Activated T-cell treated with anti-CD3 and anti-CD28 coated beads, Interleukin-2, amount 50 U/mL, for 24 hours (primary cell): ENCODE measurements around the gene MAG.
"Not testable (repeated sequence)": the region's sequence is repeated elsewhere in the genome, so short reads cannot be mapped to it uniquely, and the experiment has no call there.

ENCODE experiments used
- DNase-seq: peaks from one replicate; pipeline ENCODE4 v3.0.0-alpha.2; 2020
- H3K27ac Mint-ChIP-seq: 2 replicates; pipeline ENCODE4 v1.8.0; 2020; ENCODE audit warnings: mild to moderate bottlenecking, mixed read lengths
- H3K27me3 Mint-ChIP-seq: 2 replicates; pipeline ENCODE4 v1.8.0; 2020; ENCODE audit warnings: mixed read lengths
- H3K36me3 Mint-ChIP-seq: 2 replicates; pipeline ENCODE4 v1.8.0; 2020; ENCODE audit warnings: low read depth, mixed read lengths
- H3K4me1 Mint-ChIP-seq: 2 replicates; pipeline ENCODE4 v1.8.0; 2020; ENCODE audit warnings: low read depth, mixed read lengths
- H3K4me3 Mint-ChIP-seq: 2 replicates; pipeline ENCODE4 v1.8.0; 2020; ENCODE audit warnings: mild to moderate bottlenecking, moderate library complexity, mixed read lengths
- H3K9me3 Mint-ChIP-seq: 2 replicates; pipeline ENCODE4 v1.8.0; 2020; ENCODE audit warnings: mixed read lengths

The MAG gene

GRCh38 chr19:35285465-35285864 lies 6.5 kb upstream of the MAG start:
- not testable (repeated sequence) for H3K36me3 Mint-ChIP-seq, H3K4me1 Mint-ChIP-seq, H3K27ac Mint-ChIP-seq, H3K4me3 Mint-ChIP-seq, DNase-seq, H3K9me3 Mint-ChIP-seq
- peaks cover 32% of the 10 kb centered on the region for H3K27me3 Mint-ChIP-seq

- H3K4me3 Mint-ChIP-seq, H3K9me3 Mint-ChIP-seq, DNase-seq, H3K36me3 Mint-ChIP-seq, H3K27ac Mint-ChIP-seq, H3K4me1 Mint-ChIP-seq: not testable (repeated sequence)
- H3K27me3 Mint-ChIP-seq, result peaks cover 30% of the 10 kb centered on the region
These were observed 5.9 kb upstream of the MAG start for GRCh38 chr19:35286101-35286500.

GRCh38 chr19:35287713-35288112 lies 4.2 kb upstream of the MAG start:
- peaks cover 17% of the 10 kb centered on the region for H3K27me3 Mint-ChIP-seq
- no peaks in the 10 kb centered on the region for H3K9me3 Mint-ChIP-seq
- H3K4me3 Mint-ChIP-seq, result no peak overlapping the region
- H3K4me1 Mint-ChIP-seq, result no peaks in the 10 kb centered on the region
- DNase-seq, result no peak
- H3K27ac Mint-ChIP-seq, result no peak overlapping the region
- no peaks in the 10 kb centered on the region for H3K36me3 Mint-ChIP-seq

GRCh38 chr19:35288331-35288730 lies 3.6 kb upstream of the MAG start:
- DNase-seq, result no peak
- Mint-ChIP-seq H3K4me3 (no peak overlapping the region), H3K4me1 (no peaks in the 10 kb centered on the region), H3K36me3 (no peaks in the 10 kb centered on the region), H3K27ac (no peak overlapping the region), H3K27me3 (peaks cover 11% of the 10 kb centered on the region), H3K9me3 (no peaks in the 10 kb centered on the region)

- DNase-seq, result no peak
- no peak overlapping the region for H3K4me3 Mint-ChIP-seq
- no peaks in the 10 kb centered on the region for H3K9me3 Mint-ChIP-seq
- H3K27ac Mint-ChIP-seq, result no peak overlapping the region
- H3K36me3 Mint-ChIP-seq, result no peaks in the 10 kb centered on the region
- no peaks in the 10 kb centered on the region for H3K4me1 Mint-ChIP-seq
- peaks cover 8% of the 10 kb centered on the region for H3K27me3 Mint-ChIP-seq
These were observed 3.1 kb upstream of the MAG start for GRCh38 chr19:35288906-35289305.

- DNase-seq, result no peak
- no peaks in the 10 kb centered on the region for H3K27me3 Mint-ChIP-seq
- no peaks in the 10 kb centered on the region for H3K9me3 Mint-ChIP-seq
- no peak overlapping the region for H3K4me3 Mint-ChIP-seq
- no peaks in the 10 kb centered on the region for H3K4me1 Mint-ChIP-seq
- H3K27ac Mint-ChIP-seq, result no peak overlapping the region
- H3K36me3 Mint-ChIP-seq, result no peaks in the 10 kb centered on the region
These were observed 1.4 kb upstream of the MAG start for GRCh38 chr19:35290381-35291127.

GRCh38 chr19:35291259-35291658 lies 702 bp upstream of the MAG start:
- Mint-ChIP-seq H3K9me3 (no peaks in the 10 kb centered on the region), H3K27me3 (no peaks in the 10 kb centered on the region), H3K27ac (peak overlapping the region; percentile 7), H3K36me3 (no peaks in the 10 kb centered on the region), H3K4me3 (no peak overlapping the region), H3K4me1 (no peaks in the 10 kb centered on the region)
- DNase-seq, result no peak

GRCh38 chr19:35292421-35293362 lies 731 bp downstream of the MAG start:
- H3K4me3 Mint-ChIP-seq, result no peak overlapping the region
- DNase-seq, result no peak
- no peak overlapping the region for H3K27ac Mint-ChIP-seq
- H3K9me3 Mint-ChIP-seq, result no peaks in the 10 kb centered on the region
- no peaks in the 10 kb centered on the region for H3K36me3 Mint-ChIP-seq
- no peaks in the 10 kb centered on the region for H3K27me3 Mint-ChIP-seq
- H3K4me1 Mint-ChIP-seq, result no peaks in the 10 kb centered on the region

- Mint-ChIP-seq H3K27ac (no peak overlapping the region), H3K4me3 (no peak overlapping the region), H3K9me3 (no peaks in the 10 kb centered on the region), H3K4me1 (no peaks in the 10 kb centered on the region), H3K27me3 (no peaks in the 10 kb centered on the region), H3K36me3 (no peaks in the 10 kb centered on the region)
- no peak for DNase-seq
These were observed 1.4 kb downstream of the MAG start for GRCh38 chr19:35293363-35293739.

- H3K4me3 Mint-ChIP-seq, result no peak overlapping the region
- H3K27me3 Mint-ChIP-seq, result no peaks in the 10 kb centered on the region
- no peak overlapping the region for H3K27ac Mint-ChIP-seq
- DNase-seq, result no peak
- H3K36me3 Mint-ChIP-seq, result no peaks in the 10 kb centered on the region
- H3K4me1 Mint-ChIP-seq, result no peaks in the 10 kb centered on the region
- H3K9me3 Mint-ChIP-seq, result no peaks in the 10 kb centered on the region
These were observed 1.8 kb downstream of the MAG start for GRCh38 chr19:35293808-35294207.

- no peaks in the 10 kb centered on the region for H3K27me3 Mint-ChIP-seq
- no peaks in the 10 kb centered on the region for H3K36me3 Mint-ChIP-seq
- no peaks in the 10 kb centered on the region for H3K4me1 Mint-ChIP-seq
- H3K4me3 Mint-ChIP-seq, result no peak overlapping the region
- no peaks in the 10 kb centered on the region for H3K9me3 Mint-ChIP-seq
- no peak overlapping the region for H3K27ac Mint-ChIP-seq
- no peak for DNase-seq
These were observed 2.4 kb downstream of the MAG start for GRCh38 chr19:35294328-35294727.

GRCh38 chr19:35294859-35295791 lies 3.2 kb downstream of the MAG start:
- Mint-ChIP-seq H3K9me3 (no peaks in the 10 kb centered on the region), H3K4me1 (no peaks in the 10 kb centered on the region)

GRCh38 chr19:35295792-35296462 lies 4.0 kb downstream of the MAG start:
- peak; percentile 62 for DNase-seq
- Mint-ChIP-seq H3K36me3 (no peaks in the 10 kb centered on the region), H3K27me3 (no peaks in the 10 kb centered on the region), H3K27ac (peak overlapping the region; percentile 22), H3K4me3 (no peak overlapping the region), H3K9me3 (no peaks in the 10 kb centered on the region), H3K4me1 (no peaks in the 10 kb centered on the region)

More at GRCh38 chr19:35294859-35295791, 3.2 kb downstream of the MAG start:
- Mint-ChIP-seq H3K4me3 (no peak overlapping the region), H3K36me3 (no peaks in the 10 kb centered on the region), H3K27me3 (no peaks in the 10 kb centered on the region), H3K27ac (peak overlapping the region; percentile 22)
- no peak for DNase-seq
